Neuronal stem cell (in vitro differentiated cells): ENCODE data around the gene ZNF407.

ENCODE experiments used
- DNase-seq: peaks from one replicate; pipeline ENCODE4 v3.0.0-alpha.2; 2013; ENCODE audit warnings: low spot score
- H2AFZ ChIP-seq: one replicate; pipeline ENCODE4 v1.6.1; 2013; ENCODE audit warnings: mild to moderate bottlenecking, low read length, inconsistent platforms
- H2AK5ac ChIP-seq: 2 replicates; pipeline ENCODE4 v1.6.1; 2013; ENCODE audit warnings: low read depth, mild to moderate bottlenecking, inconsistent platforms, low read length, moderate library complexity, mixed read lengths
- H2BK120ac ChIP-seq: 2 replicates; pipeline ENCODE4 v1.6.1; 2013; ENCODE audit warnings: low read depth, mild to moderate bottlenecking, inconsistent platforms, low read length, moderate library complexity, mixed read lengths
- H2BK12ac ChIP-seq: one replicate; pipeline ENCODE4 v1.6.1; 2013; ENCODE audit warnings: low read length, inconsistent platforms
- H2BK15ac ChIP-seq: 2 replicates; pipeline ENCODE4 v1.6.1; 2013; ENCODE audit warnings: mild to moderate bottlenecking, low read length, inconsistent platforms, mixed read lengths
- H2BK5ac ChIP-seq: one replicate; pipeline ENCODE4 v1.6.1; 2013; ENCODE audit warnings: inconsistent platforms, mild to moderate bottlenecking, low read length, moderate library complexity
- H3K14ac ChIP-seq: one replicate; pipeline ENCODE4 v1.6.1; 2013; ENCODE audit warnings: low read length, inconsistent platforms
- H3K18ac ChIP-seq: 2 replicates; pipeline ENCODE4 v1.6.1; 2013; ENCODE audit warnings: low read length, inconsistent platforms
- H3K23ac ChIP-seq: 2 replicates; pipeline ENCODE4 v1.6.1; 2013; ENCODE audit warnings: low read depth, mild to moderate bottlenecking, mixed read lengths, low read length, inconsistent platforms; ENCODE audit not compliant: poor library complexity
- H3K27ac ChIP-seq: replicated peaks from 3 replicates; pipeline ENCODE4 v1.5.1; 2013; ENCODE audit warnings: low read length, inconsistent platforms
- H3K27me3 ChIP-seq, 3 experiments: 2 replicates each; pipeline ENCODE4 v1.6.1; 2013; ENCODE audit warnings: low read length in 3 of 3, mild to moderate bottlenecking in 2 of 3, inconsistent platforms in 1 of 3, low read depth in 1 of 3, mixed read lengths in 1 of 3, moderate library complexity in 1 of 3; ENCODE audit not compliant: control insufficient read depth in 3 of 3, insufficient read depth in 3 of 3
- H3K36me3 ChIP-seq, 2 donors: replicated peaks in 1 of 2; 2 replicates each; pipeline ENCODE4 v1.6.1; 2013; ENCODE audit warnings: low read length in 2 of 2; ENCODE audit not compliant: control insufficient read depth in 2 of 2, insufficient read depth in 2 of 2
- H3K4ac ChIP-seq: 2 replicates; pipeline ENCODE4 v1.6.1; 2013; ENCODE audit warnings: inconsistent platforms, mild to moderate bottlenecking, low read length, moderate library complexity
- H3K4me1 ChIP-seq, 2 donors: 1 replicate in 1 of 2; 2 replicates in 1 of 2; pipeline ENCODE4 v1.6.1; 2013; ENCODE audit warnings: low read length in 2 of 2, low read depth in 1 of 2; ENCODE audit not compliant: control insufficient read depth in 2 of 2, insufficient read depth in 1 of 2
- H3K4me2 ChIP-seq: one replicate; pipeline ENCODE4 v1.6.1; 2013; ENCODE audit warnings: mild to moderate bottlenecking, low read length, inconsistent platforms; ENCODE audit not compliant: insufficient read depth, poor library complexity, severe bottlenecking
- H3K4me3 ChIP-seq, 2 donors: 2 replicates each; pipeline ENCODE4 v1.5.1; 2013; ENCODE audit warnings: low read length in 2 of 2, mild to moderate bottlenecking in 2 of 2, inconsistent platforms in 1 of 2, moderate library complexity in 1 of 2
- H3K79me1 ChIP-seq: one replicate; pipeline ENCODE4 v1.6.1; 2013; ENCODE audit warnings: low read depth, mild to moderate bottlenecking, inconsistent platforms, low read length, moderate library complexity
- H3K9ac ChIP-seq: one replicate; pipeline ENCODE4 v1.6.1; 2013; ENCODE audit warnings: mild to moderate bottlenecking, low read depth, low read length, inconsistent platforms; ENCODE audit not compliant: poor library complexity
- H3K9me3 ChIP-seq, 2 donors: replicated peaks in 1 of 2; 2 replicates each; pipeline versions ENCODE3 to v1.6.1; 2013; ENCODE audit warnings: low read length in 2 of 2, mild to moderate bottlenecking in 2 of 2, inconsistent platforms in 1 of 2, low read depth in 1 of 2, mixed read lengths in 1 of 2, moderate library complexity in 1 of 2; ENCODE audit not compliant: control insufficient read depth in 2 of 2, insufficient read depth in 1 of 2
- H4K8ac ChIP-seq: one replicate; pipeline ENCODE4 v1.6.1; 2013; ENCODE audit warnings: low read depth, mild to moderate bottlenecking, inconsistent platforms, low read length, moderate library complexity
- H4K91ac ChIP-seq: one replicate; pipeline ENCODE4 v1.6.1; 2013; ENCODE audit warnings: low read length, low read depth, mild to moderate bottlenecking, inconsistent platforms; ENCODE audit not compliant: poor library complexity
- WGBS, 2 donors: extraction: QIAGEN DNeasy Blood & Tissue Kit; methylation state at CpG; one replicate each; pipeline ENCODE4 v1.1.7; 2013; ENCODE audit warnings: missing lambda C conversion rate in 2 of 2, mixed read lengths in 1 of 2; ENCODE audit not compliant: insufficient read length in 2 of 2, insufficient replicate concordance in 1 of 2; ENCODE audit errors: extremely low coverage in 2 of 2; 5-methylcytosine and 5-hydroxymethylcytosine counted together

ZNF407 gene

GRCh38 chr18:74571895-74572680 is 25.6 kb upstream of the ZNF407 start:
- peaks cover 0 to 6% of the 10 kb centered on the region in 2 donors for H3K9me3 ChIP-seq
- no peak overlapping the region for H3K4me2 ChIP-seq
- H2AFZ ChIP-seq: no peak overlapping the region
- H4K8ac ChIP-seq: no peak overlapping the region
- no CpG with 5 or more reads among the region's 12 CpGs for WGBS, 2 donors
- H2BK5ac ChIP-seq: no peak overlapping the region
- H3K9ac ChIP-seq: no peak overlapping the region
- no peaks in the 10 kb centered on the region for H3K79me1 ChIP-seq
- H3K4ac ChIP-seq: no peak overlapping the region
- H3K14ac ChIP-seq: no peak overlapping the region
- H3K23ac ChIP-seq: no peak overlapping the region
- H3K27ac ChIP-seq: no peak overlapping the region
- H3K36me3 ChIP-seq: no peaks in the 10 kb centered on the region
- H3K27me3 ChIP-seq: peaks cover 0 to 11% (median 0%) of the 10 kb centered on the region in 3 experiments
- H3K4me3 ChIP-seq: no peak overlapping the region
- H2BK15ac ChIP-seq: no peak overlapping the region
- no peaks in the 10 kb centered on the region for H3K4me1 ChIP-seq
- DNase-seq: no peak
- H4K91ac ChIP-seq: no peak overlapping the region
- no peak overlapping the region for H2AK5ac ChIP-seq
- no peak overlapping the region for H2BK120ac ChIP-seq
- no peak overlapping the region for H2BK12ac ChIP-seq
- no peak overlapping the region for H3K18ac ChIP-seq

- Histone ChIP-seq H3K4me3 (no peak overlapping the region), H2BK5ac (no peak overlapping the region), H4K8ac (no peak overlapping the region), H3K4me1 (peaks cover 0 to 3% of the 10 kb centered on the region in 2 donors), H3K79me1 (no peaks in the 10 kb centered on the region), H3K27me3 (peaks cover 0 to 15% (median 0%) of the 10 kb centered on the region in 3 experiments), H2AK5ac (no peak overlapping the region), H3K18ac (no peak overlapping the region), H3K4ac (no peak overlapping the region), H3K23ac (no peak overlapping the region), H2AFZ (no peak overlapping the region), H2BK12ac (no peak overlapping the region), H2BK120ac (no peak overlapping the region), H3K27ac (no peak overlapping the region), H3K36me3 (no peaks in the 10 kb centered on the region), H3K9ac (no peak overlapping the region), H2BK15ac (no peak overlapping the region), H3K4me2 (no peak overlapping the region), H3K14ac (no peak overlapping the region), H4K91ac (no peak overlapping the region), H3K9me3 (no peaks in the 10 kb centered on the region)
- DNase-seq: no peak
These were observed 24.6 kb upstream of the ZNF407 start for GRCh38 chr18:74573053-74573452.

- H2BK15ac ChIP-seq: no peak overlapping the region
- no peak overlapping the region for H2BK12ac ChIP-seq
- H3K27ac ChIP-seq: no peak overlapping the region
- no peak overlapping the region for H4K8ac ChIP-seq
- no peak overlapping the region for H3K4me3 ChIP-seq
- no peak overlapping the region for H2AK5ac ChIP-seq
- H3K14ac ChIP-seq: no peak overlapping the region
- H2BK120ac ChIP-seq: no peak overlapping the region
- peaks cover 0 to 5% of the 10 kb centered on the region in 2 donors for H3K4me1 ChIP-seq
- peak overlapping the region; percentile 91 for H2AFZ ChIP-seq
- H3K4me2 ChIP-seq: no peak overlapping the region
- no peak overlapping the region for H3K23ac ChIP-seq
- no peak overlapping the region for H3K9ac ChIP-seq
- no peak overlapping the region for H3K18ac ChIP-seq
- H4K91ac ChIP-seq: no peak overlapping the region
- DNase-seq: no peak
- no CpG with 5 or more reads among the region's 2 CpGs for WGBS, 2 donors
- no peak overlapping the region for H3K4ac ChIP-seq
- no peaks in the 10 kb centered on the region for H3K79me1 ChIP-seq
- H3K36me3 ChIP-seq: no peaks in the 10 kb centered on the region
- no peaks in the 10 kb centered on the region for H3K9me3 ChIP-seq
- H3K27me3 ChIP-seq: peaks cover 0 to 15% (median 0%) of the 10 kb centered on the region in 3 experiments
- H2BK5ac ChIP-seq: no peak overlapping the region
These were observed 22.8 kb upstream of the ZNF407 start for GRCh38 chr18:74574916-74575315.

GRCh38 chr18:74577019-74577418 is 20.7 kb upstream of the ZNF407 start:
- Histone ChIP-seq H2BK15ac (no peak overlapping the region), H3K79me1 (no peaks in the 10 kb centered on the region), H3K4me3 (no peak overlapping the region), H4K8ac (no peak overlapping the region), H3K9me3 (no peaks in the 10 kb centered on the region), H2AFZ (peak overlapping the region; percentile 51), H4K91ac (no peak overlapping the region), H3K4ac (no peak overlapping the region), H3K36me3 (no peaks in the 10 kb centered on the region), H3K4me2 (no peak overlapping the region), H2AK5ac (no peak overlapping the region), H3K27ac (no peak overlapping the region), H3K4me1 (peaks cover 0 to 5% of the 10 kb centered on the region in 2 donors), H3K14ac (no peak overlapping the region), H3K18ac (no peak overlapping the region), H2BK120ac (no peak overlapping the region), H3K23ac (no peak overlapping the region), H2BK12ac (no peak overlapping the region), H3K27me3 (peaks cover 0 to 10% (median 0%) of the 10 kb centered on the region in 3 experiments), H2BK5ac (no peak overlapping the region), H3K9ac (no peak overlapping the region)
- no CpG with 5 or more reads among the region's 5 CpGs for WGBS, 2 donors
- no peak for DNase-seq
